GM18909 (cell line): Measurements from ENCODE around the gene STMN3.
"Not testable (repeated sequence)": the region's sequence is repeated elsewhere in the genome, so short reads cannot be mapped to it uniquely, and the experiment has no call there.

Experiments
- ATAC-seq: cut with Tn5 transposase; IDR thresholded peaks from one replicate; pipeline ENCODE4 v1.9.1; 2021; ENCODE audit warnings: mild to moderate bottlenecking; ENCODE audit not compliant: unreplicated experiment, poor library complexity

STMN3 gene

DNA sequence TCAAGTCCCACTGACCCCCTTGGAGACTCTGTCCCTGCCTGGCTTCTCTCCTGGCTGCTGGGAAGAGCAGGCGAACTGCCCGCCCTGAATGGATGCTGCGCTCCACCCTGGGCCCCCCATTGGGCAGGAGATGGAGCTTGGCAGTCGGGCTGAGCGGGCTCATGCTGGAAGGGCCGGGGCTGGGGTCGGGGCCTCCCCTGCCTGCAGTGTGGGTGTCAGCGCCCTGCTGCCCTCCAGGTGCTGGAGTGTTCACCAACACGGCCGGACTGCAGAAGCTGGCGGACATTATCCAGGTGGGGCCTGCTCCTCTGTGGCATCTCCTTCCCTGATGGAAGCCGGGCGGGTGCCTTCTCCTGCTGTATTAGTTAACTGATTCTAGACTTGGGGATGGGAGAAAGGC, 27.2 kb upstream of the STMN3 start:
- no peak for ATAC-seq

DNA sequence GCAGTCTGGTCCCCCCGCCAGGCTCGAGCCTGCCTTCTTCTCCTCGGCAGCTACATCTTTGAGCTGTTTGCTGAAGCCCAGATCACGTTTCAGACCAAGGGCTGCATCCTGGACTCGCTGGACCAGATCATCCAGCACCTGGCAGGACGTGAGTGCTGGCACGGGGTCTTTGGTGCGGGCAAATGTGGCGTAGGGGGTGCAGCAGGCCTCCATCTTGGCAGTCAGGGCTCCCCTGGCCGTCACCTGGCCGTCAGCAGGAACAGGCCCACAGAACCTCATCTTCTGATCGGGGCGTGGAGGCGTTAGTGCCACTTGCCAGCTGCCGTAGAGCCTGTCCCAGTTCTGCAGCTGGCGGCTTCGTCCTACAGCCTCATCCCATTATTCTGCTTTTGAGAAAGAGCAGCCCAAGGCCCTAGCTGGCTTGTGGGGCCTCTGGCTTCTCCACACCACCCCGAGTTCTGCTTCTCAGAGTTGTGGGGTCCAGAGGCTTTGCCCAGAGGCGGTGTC, 26.6 kb upstream of the STMN3 start:
- ATAC-seq = no peak

GRCh38 chr20:63678667-63679465, 25.6 kb upstream of the STMN3 start:
- ATAC-seq = no peak

DNA sequence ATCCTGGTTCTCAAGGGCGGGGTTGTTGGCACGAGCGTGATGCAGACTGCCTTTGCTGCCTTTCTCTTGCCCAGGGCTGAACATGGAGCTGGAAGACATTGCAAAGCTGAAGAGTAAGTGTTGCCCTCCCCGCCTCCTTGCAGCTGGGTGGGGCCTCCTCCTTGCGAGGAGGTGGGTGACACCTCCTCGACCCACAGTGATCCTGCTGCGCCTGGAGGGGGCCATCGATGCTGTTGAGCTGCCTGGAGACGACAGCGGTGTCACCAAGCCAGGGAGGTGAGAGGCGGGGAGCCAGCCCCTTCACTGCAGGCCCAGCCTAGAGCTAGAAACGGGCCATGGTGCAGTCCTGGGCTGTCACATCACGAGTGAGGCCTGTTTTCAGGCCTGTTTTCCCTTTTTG, 24.8 kb upstream of the STMN3 start:
- ATAC-seq = no peak

DNA sequence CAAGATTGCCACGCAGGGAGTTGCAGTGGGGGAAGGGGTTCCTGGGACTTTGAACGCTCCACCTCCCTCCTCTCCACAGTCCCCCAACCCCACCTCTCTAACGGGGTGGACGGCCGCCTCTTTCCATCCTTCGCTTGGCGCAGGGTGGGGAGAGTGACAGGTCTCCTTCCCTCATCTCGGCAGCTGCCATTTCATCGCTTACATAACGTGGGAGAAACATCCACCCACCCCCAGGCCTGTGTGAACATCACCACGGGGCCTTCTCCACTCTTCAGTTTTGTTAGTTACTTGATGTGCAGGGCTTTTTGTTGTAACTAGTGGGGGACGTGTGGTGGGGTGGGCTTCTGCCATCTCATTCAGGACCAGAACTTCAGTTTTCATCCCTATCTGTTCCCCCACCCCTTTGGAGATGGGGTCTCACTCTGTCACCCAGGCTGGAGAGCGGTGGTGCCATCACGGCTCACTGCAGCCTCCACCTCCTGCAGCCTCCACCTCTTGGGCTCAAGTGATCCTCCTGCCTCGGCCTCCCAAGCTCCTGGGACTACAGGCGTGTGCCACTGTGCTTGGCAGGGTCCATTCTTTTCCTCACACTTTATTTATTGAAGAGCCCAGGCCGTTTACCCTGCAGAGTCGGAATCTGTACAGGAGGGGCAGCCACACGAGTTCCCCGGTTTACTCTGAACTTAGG, 22.6 kb upstream of the STMN3 start:
- no peak for ATAC-seq

- no peak for ATAC-seq
Observed at GRCh38 chr20:63673951-63674350, 20.7 kb upstream of the STMN3 start.

DNA sequence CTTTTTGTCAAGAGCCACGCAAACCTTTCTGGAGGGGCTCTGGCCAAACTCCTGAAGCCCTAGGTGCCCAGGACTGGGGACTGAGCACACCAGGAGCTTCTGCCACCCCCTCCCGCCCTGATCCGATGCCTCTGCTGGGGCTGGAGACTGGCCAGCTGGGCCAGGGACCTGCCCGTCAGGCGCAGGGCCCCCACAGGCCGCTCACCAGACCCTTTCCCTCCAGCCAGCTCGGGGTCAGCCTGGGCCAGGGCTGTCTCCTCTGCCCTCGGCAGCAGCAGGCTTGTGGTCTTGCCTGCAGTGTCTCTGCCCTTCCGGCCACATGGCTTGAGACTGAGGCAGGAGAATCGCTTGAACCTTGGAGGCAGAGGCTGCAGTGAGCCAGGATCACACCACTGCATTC, 19.4 kb upstream of the STMN3 start:
- no peak for ATAC-seq

GRCh38 chr20:63671695-63672094, 18.5 kb upstream of the STMN3 start:
- ATAC-seq = not testable (repeated sequence)

- no peak for ATAC-seq
Observed at GRCh38 chr20:63668351-63668750, 15.1 kb upstream of the STMN3 start.

GRCh38 chr20:63667858-63668257, 14.6 kb upstream of the STMN3 start:
- ATAC-seq = no peak

- no peak for ATAC-seq
Observed at GRCh38 chr20:63665708-63666107, 12.5 kb upstream of the STMN3 start.

GRCh38 chr20:63664861-63665594, 11.8 kb upstream of the STMN3 start:
- ATAC-seq = no peak

DNA sequence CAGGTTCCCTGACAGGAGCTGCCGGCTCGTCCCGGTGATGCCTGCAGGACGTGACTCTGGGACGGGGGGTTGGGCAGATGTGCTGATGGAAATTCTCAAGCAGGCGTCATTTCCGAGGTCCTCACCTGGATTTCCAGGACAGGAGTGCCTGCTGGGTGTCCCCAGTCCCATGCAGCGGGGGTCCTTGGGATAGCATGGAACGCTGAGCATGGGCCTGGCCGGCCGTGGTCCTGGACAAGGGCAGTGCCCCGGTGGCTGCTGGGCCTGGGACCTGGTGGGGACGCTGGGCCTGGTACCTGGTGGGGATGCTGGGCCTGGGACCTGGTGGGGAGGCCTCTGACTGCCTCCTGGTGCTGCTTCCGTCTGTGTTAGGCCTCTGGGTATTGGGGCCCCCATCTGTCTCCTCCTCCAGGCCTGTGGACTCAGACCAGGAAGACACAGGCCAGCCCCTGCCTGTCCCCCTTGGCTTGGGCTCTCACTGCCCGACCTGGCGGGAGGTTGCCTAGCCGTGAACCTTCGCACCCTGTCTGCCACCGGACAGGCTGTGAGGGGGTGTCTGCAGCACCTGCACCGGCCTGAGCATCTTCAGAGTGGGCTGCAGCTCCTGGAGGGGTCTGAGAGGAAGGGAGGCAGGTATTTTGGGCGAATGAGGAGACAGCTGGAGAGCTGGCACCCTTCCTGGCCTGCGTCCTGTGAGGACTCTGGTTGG, 11.1 kb upstream of the STMN3 start:
- no peak for ATAC-seq

- no peak for ATAC-seq
Observed at GRCh38 chr20:63663332-63664066, 10.3 kb upstream of the STMN3 start.

DNA sequence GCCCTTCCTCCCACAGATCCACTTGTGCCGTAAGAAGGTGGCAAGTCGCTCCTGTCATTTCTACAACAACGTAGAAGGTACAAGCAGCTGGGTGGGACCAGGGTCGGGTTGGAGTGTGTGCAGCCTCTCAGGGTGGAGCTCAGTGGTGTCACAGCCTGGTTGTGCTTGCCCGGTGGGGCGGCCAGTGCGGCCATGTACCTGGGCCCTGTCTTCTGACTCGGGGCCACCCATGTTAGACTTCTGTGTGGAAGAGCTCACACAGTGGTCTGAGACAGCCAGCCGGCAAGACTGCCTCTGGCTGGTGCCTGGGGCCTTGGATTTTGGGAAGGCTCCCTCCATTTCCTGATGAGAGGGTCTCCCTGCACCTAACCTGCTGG, 9.6 kb upstream of the STMN3 start:
- no peak for ATAC-seq

GRCh38 chr20:63661959-63662812, 9.0 kb upstream of the STMN3 start:
- no peak for ATAC-seq

DNA sequence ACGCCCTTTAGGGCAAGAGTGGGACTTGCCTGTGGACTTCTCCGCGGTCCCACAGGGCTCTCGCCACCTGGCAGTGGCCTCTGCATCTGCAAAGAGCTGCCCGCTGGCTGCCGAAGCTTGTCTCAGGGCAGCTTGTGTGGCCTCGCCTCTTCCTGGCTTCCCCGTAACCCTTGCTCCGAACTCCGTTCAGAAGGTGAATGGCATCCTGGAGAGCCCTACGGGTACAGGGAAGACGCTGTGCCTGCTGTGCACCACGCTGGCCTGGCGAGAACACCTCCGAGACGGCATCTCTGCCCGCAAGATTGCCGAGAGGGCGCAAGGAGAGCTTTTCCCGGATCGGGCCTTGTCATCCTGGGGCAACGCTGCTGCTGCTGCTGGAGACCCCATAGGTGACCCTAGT, 7.9 kb upstream of the STMN3 start:
- ATAC-seq = no peak

- ATAC-seq = no peak
Observed at GRCh38 chr20:63660622-63661021, 7.4 kb upstream of the STMN3 start.

- not testable (repeated sequence) for ATAC-seq
Observed at GRCh38 chr20:63660174-63660573, 7.0 kb upstream of the STMN3 start.
